ENCODE data around the gene MUC5B.

GRCh38 chr11:1293619-1294015, 70.8 kb downstream of the MUC5B start:
- peak in 2 of 3 experiments; percentile 25 to 47 for TF ChIP-seq CTCF (IDR thresholded peaks at IDR 0.05)
- TF ChIP-seq POLR2A (IDR thresholded peaks at IDR 0.05), result no peak

All from testis (tissue), 2 donors.